ENCODE measurements around the gene PDE7B.

The PDE7B gene

DNA sequence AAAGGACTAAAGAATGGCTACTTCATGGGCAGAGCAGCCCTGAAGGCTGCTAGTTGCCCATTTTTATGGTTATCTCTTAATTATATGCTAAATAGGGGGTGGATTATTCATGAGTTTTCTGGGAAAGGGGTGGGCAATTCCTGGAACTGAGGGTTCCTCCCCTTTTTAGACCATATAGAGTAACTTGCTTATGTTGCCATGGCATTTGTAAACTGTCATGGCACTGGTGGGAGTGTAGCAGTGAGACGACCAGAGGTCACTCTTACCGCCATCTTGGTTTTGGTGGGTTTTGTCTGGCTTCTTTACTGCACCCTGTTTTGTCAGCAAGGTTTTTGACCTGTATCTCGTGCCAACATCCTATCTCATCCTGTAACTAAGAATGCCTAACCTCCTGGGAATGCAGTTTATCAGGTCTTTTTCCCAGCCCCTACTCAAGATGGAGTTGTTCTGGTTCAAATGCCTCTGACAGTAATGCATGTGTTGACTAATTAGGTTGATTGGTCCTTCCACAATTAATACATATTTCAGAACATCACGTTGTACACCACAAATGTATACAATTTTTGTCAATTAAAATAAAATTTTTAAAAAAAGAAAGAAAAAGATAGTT lies 139.5 kb downstream of the PDE7B start:
- DNase-seq, result no peak

DNA sequence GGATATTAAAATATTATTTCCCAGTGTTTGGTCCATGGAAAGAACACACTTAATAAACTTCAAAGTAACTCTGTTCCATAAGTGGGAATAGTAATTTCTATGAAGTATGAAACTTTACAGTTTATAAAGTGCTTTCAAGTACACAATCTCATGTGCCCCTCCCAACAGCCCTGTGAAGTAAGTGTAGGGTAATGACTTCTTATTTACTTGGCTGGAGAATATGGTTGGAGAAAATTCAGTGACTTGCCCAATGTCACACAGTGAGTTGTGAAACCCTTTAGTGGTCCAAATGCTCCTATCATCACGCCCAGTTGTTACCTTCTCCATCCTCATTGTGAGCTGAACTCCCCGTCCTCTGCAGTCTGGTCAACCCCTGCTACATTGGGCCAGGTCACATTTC lies 141.2 kb downstream of the PDE7B start:
- no peak for DNase-seq

DNA sequence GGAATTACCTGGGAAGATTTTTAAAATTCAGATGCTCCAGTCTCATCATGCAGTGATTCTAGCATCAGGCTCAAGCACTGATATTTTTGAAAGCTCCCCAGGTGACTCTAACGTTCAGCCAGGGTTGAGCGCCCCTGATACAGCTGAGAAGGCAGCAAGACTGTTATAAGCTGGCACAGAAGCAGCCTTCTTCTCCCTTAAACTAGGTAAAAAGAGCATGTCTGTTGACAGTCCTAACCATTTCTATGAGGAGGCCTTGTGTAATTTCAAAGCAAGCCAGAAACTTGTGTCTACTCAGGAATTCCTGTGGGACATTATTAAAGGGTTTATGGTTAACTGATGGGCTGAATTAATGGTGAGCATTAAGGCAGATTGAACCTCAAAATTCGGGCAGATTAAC lies 141.9 kb downstream of the PDE7B start:
- DNase-seq, result no peak

DNA sequence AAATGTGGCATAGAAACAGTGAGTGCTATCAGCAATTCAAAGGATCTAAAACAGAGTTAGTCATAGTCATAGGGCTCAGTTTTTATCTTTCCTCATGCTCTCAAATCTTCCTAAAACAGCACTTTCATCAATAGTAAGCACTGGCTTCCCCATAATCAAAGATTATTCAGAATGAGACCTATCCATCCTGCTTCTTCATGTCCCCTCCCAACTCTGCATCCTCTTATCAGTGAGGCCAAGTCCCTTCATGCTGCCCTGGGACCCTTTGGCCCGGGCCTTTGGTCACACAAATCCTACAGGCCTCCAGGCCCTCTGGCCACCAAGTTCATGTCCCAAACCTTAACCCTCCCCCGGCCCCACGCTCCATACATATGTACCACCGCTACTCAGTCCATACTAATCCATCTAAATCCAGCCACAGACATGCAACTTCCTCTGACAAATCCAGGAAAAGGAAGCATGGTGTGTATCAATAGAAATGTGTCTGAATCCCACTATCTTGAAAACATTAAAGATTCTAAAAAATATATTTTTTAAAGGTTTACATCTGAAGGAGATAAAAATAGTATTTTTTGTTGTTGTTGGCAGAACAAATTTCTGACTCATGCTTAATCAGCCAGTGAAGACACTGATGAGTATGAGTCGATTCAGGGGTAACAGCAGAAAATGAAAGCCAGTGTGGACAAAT lies 143.5 kb downstream of the PDE7B start:
- DNase-seq, result peak; percentile 18 to 67 (median 56)

DNA sequence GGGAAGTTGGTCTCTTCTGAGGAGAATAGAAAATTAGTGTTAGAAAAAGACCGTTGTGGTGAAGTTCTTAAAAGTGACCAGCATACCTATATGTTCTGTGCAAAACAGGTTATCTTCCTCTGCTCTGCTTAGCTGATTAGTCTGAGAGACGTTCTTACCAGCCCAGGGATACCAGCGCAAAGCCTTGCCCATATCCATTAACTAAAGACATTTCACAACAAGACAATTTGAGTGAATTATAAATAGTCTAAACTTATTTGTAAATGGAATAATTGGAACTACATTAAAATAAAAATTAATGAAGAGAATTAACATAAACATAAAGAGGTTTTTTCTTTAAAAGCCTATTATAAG lies 144.0 kb downstream of the PDE7B start:
- no peak for DNase-seq

DNA sequence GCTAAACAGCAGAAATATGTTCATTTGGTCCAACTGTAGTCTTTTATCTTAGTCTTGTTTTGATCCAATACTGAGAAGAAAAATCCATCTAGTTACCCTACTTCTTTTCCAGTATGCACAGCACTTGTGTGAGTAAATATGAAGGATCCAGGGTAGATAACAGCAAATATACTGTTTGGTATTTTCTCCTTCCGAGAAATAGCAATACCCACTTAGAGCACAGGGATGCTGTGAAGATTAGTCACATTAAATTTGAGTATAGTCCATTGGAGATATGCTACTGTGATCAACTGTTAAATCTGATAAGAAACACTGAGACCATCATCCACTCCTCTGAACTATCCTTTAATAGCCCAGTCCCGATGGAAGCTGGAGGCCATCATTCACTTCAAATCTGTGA lies 145.2 kb downstream of the PDE7B start:
- no peak for DNase-seq

DNA sequence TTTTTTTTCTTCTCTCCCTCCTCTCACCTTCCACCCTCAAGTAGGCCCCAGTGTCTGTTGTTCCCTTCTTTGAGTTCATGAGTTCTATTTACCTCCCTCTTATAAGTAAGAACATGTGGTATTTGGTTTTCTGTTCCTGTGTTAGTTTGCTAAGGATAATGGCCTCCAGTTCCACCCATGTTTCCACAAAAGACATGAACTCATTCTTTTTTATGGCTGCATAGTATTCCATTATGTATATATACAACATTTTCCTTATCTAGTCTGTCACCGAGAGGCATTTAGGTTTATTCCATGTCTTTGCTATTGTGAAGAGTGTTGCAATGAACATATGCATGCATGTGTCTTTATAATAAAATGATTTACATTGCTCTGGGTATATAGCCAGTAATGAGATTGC lies 147.9 kb downstream of the PDE7B start:
- no peak for DNase-seq

DNA sequence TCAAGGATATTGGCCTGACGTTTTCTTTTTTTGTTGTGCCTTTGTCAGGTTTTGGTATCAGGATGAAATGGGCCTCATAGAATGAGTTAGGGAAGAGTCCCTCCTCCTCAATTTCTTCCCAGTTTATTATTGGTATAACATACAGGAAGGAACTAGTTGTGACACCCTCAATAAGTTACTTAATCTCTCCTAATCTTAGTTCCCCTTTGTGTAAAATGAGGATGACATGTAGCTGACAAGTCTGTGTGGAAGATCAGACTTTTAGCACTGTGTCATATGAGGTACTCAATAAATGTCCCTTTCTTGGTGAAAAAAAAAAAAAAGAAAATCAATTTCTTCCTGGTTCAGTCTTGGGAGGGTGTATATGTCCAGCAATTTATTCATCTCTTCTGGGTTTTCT lies 155.8 kb downstream of the PDE7B start:
- DNase-seq, result peak; percentile 14 to 83 (median 48)

DNA sequence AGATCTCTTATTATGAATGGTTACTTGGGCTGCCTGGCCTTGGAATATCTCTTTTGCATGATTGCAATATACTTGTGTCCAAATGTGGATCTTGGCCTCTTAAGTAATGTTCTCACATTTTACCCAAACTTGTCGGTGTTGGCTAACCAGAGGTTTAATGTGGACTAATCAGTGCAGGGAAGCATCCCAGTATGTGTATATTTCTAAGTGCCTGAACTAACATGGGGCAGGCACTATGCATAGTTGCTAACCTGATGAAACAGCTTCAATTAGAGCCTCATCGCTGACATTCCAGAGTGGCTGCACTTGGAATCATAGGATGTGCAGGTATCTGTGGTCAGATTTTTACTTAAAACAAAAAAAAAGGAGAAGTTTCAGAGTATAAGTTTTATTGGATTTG lies 160.0 kb downstream of the PDE7B start:
- peak in 1 of 4 experiments; percentile 7 for DNase-seq

DNA sequence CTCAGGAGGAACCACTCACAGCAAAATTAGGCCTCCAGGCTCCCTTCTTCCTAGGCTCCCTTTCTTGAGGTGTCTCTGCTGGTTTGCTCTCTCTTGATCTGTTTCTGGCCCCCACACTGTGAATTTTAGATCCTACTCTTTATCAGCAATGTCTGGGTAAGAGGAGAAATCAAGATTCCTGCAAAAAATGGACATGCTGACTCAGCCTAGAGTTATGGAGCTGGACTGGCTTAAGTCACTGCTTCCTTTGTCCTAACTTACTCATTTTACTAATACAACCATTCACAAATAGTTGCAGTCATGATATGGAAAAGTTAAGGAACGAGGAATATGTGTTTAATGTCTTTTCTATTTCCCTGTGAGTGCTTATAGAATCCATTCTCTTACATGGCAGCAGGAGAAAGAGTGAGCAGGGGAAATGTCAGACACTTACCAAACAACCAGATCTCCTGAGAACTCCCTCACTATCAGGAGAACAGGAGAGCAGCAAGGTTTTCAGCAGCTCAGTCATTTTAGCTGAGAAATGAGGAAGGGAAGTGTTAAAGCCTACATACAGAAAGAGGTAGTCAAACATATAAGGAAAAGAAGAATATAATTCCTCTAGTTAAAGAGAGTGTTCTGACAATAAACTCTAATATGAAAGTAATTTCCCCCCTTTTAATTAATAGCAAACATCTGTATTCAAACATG lies 160.8 kb downstream of the PDE7B start:
- DNase-seq, result peak in 3 of 4 experiments; percentile 28 to 52 (median 43)

DNA sequence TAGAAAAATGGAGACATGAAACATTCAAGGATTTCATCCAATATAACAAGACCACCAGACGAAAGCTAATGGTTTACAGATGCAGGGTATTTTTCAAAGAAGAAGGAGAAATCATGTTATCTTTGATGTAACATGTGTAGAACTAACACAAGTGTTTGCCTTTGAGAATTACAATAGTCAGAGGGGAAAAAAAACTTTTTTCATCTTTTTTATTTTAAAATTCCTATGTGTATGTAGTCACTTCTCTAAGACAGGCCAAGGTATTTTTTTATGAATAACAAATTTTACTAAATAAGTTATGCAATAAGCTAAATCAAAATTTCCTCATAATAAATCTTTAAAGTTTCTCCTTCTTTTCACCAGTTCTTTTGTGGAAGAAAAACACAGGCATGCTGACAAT lies 161.4 kb downstream of the PDE7B start:
- DNase-seq, result no peak

DNA sequence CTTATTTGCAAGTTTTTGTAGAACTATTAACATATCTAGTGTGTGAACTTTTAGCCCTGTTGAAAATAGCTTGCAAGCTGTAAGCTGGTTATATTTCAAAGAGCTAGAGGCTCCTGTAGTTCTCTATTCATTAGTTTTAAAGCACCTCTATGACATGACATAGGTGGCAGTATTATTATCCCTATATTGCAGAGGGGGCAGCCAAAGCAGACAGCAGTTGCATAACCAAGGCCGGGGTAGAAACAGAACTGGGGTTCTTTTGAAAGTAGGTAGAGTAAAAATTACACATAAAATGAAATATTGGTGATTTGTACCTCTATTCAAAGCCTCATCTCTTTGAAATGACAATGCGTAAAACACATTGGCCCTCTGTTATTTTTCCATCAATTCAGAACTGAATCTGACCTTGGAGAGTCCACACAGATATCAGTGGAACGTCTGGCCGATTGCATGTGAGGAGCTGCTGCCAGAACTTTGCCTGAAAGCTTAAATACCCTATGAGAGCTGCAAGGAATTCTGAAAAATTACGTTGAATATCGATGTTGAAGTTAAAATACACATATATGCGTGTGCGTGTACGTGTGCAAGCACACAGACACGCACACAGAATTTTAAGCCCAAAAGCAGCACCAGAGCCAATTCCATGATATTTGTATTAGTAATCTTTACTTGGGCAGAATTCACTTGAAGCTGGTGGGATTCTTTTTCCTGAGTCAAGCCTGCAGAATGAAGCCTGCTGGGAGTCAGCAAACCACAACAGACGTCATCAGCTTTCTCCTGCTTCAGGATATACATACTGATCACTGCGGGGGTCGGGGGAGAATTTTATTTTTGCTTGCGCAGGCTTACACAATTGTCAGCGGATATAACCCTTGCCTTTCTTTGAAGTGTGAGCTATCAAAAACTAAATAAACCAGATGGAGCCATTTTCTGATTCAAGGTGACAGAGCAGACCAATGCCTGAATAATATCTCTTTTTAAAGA lies 163.2 kb downstream of the PDE7B start:
- DNase-seq, result no peak

DNA sequence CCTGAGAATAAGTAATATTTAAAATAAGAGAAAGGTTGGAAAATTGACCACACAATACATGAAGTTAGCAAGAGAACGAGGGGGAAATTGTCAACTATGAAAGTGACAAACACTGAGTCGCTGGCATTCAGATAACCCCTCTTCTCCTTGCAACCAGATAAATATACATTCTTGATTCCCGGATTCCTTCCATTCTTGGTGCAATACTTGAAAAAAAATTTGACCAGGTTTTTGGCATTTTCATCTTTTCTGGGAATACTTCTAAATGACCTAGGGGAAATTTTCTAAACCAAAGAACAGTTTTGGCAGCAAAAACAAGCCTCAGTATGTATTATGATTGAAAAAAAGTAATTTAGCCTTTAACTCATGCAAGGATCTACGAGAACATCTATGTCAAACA lies 164.0 kb downstream of the PDE7B start:
- no peak for DNase-seq

DNA sequence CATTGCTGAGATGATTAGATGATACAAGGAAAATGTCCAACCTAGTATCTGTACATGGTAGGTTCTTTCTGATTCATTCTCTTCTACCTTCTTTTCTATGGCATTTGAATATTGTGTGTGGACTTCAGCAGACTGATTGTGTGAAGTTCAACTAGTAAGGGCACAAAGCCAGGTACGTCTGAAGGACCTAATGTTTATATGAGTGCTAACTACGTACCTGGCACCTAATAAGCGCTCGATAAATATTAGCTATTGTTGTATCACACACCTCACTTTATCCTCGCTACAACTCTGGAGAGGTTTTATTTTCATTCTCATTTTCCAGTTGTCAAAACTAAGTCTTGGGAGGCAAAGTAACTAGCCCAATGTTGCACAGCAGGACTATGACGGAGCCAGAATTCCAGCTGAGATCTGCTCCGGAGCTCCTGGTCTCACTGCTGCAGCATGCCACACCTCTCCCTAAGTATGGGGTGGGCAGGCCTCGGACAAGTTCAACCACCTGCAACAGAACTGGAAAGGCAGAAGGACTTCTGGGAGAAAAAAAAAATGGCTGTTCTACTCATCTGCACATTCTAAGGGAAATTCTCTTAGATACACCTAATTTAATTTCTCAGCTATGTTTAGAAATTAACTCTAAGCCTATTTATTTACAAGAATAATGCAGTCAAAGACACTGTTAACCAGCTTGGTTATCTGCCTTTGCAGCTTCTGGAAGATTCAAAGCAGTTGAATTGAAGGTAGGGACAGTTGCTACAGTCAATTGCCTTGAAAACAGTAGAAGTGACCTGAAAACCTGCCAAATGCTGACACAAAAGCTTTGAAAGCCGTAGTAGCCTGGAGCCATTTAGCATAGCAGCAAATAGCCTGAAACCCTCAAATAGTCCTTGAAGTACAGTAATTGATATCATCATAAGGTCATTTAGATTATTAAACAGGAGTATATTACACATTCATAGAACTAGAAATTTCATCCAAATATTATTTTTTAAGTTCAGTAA lies 165.0 kb downstream of the PDE7B start:
- no peak for DNase-seq

DNA sequence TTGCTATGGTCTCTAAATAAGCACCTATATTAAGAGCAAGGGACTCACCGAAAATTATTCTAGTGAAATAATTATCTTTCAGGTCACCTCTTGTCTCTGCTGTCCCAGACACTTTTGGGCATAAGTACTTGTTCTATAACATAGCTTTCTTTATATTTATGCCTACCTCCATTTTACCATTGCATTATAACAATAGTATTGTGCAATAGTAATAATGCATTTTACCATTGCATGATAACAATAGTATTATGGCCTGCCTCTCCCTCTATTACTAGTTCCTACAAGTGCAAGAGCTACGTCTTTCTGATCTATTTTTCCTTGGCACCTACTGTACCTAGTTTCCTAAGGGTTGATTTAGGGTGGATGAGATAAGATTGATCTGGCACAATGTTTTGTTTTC lies 169.2 kb downstream of the PDE7B start:
- no peak for DNase-seq

DNA sequence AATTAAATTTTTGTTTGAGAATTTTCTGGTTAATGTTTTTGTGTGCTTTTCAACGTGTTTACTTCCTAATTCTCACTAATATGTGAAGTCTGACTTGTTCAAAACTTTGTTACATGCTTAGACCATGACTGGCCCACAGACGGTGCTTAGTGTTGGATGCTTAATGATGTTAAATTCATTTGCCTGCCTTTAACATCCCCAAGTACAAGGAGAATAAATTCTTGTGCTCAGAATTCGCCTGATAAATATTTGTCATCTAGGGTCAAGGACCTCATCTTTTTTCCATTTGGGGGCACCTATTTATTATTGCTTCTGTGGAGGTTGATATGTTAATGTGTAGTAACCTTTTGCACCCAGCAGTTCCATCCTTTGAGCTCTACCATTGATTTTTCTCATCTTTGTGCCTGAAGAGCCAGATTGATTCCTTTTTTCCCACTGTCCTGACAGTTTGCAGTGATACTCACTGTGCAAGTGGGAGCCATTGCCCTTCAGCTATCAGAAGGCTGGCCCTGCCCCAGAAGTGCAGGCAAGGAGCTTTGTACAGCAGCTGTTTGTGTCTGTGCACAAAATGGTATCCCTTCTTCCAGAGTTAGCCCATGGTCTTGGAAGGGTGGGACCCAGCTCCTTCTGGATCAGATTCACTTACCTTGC lies 170.8 kb downstream of the PDE7B start:
- no peak for DNase-seq

DNA sequence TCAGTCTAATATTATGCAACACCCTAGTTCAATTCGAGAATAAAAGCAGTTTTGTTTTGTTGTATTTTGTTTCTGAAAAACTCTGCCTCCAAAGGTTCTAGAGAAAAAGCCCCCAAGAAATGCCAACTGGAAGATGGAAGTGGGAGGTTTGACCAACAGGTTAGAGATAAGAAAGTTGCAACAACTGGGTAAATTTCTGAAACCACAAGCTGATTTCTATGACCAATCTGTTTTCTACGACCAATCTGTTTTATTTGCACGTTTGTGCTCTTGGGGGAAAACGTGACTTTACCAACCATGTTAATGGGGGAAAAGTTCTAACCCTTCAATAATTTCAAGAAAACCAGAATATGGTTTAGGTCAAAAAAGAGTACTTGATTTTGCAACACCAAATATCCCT lies 173.2 kb downstream of the PDE7B start:
- DNase-seq, result no peak

DNA sequence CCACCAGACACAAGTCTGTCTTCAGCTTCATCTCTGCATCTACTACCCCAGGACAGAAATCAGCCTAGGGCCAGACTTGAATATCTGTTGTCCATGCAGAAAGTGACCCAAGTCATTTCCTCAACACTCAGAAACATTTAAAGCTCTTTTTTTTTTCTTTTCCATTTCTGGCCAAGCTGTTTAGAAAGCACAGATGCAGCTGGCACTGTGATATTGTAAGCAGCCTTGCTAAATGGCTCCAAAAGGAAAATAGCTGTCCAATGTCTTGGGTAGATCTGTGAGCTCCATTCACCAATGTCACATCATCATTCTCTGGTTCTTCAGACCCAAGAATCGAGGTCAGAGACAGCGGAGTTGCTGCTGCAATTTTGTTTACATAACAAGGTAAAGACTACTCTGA lies 174.2 kb downstream of the PDE7B start:
- DNase-seq, result no peak

DNA sequence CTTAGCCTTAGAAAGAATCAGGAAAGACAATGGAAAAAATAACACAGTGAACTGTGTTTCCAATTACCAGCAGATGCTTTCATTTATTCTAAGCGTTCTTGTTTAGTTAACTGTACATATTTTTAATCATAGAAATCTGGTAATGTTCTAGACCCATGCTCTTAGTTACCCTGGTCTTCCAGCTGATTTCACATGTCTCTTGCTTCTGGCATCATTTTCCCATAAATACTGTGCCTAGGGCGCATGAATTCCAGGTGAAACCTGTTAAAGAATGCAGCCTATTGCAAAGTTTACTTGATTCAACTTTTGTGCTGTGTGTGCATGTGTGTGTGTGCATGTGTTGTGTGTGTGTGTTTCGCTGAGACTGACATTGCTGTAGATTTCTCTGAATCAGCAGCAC lies 178.6 kb downstream of the PDE7B start:
- DNase-seq, result peak in 1 of 4 experiments; percentile 21

DNA sequence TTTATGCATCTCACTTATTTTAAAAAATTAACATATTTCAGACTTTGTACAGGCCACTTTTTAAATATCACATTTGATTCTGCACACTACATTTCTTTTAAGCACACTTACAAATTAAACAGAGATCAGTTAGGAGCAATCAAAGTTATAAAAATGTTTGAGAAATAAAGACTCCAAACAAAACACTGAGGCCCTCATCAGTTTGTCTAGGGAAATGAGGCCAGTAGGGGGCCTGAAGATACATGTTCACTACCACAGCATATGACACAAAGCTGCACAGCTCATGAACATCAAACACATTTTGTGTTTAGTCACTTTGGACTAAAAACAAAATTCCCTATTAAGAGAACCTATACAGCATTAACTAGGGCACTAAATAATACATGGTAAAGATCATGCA lies 180.5 kb downstream of the PDE7B start:
- peak in 3 of 4 experiments; percentile 30 to 35 (median 32) for DNase-seq

DNA sequence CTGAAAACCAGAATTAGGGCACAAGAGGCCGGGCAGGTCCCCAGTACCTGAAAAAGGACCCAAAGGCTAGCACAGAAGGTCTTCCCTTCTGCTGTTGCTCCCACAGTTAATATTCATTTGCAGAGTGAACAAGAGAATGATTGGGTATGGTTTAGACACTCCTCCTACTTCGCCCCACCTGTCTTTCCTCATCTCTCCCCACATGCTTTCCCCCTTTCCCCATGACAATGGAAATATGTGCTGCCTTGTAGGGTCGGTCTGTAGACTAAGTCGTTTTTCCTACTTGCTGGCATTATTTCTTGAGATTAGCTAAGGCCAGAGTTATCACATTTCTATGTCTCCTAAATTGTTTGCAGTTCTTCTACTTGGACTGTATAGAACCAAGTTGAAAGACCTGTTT lies 181.9 kb downstream of the PDE7B start:
- DNase-seq, result no peak

All from suppressor macrophage (primary cell).